Measurements from ENCODE around the gene EIF5B.

DNA sequence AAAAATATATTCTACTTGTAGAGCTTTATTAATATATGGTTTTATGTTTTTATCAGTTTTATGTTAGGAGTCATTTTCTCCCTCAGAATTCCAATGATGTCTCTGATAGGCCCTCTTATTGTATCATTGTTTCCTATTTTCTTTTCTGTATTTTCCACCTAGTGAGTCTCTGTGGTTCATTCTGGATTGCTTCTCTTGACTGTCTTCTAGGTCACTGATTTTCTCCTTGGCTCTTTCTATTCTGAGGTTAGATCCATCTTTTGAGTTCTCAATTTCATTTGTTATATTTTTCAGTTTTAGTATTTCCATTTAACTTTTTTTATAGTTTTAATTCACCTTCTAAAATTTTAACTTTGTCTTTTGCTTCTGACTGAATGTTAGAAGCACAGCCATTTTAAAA, 37.6 kb downstream of the EIF5B start:
- no peak for TF ChIP-seq SUZ12 (IDR thresholded peaks at IDR 0.05)
- TF ChIP-seq ELF4 (IDR thresholded peaks at IDR 0.05), result no peak
- no peak for TF ChIP-seq FOXA1 (IDR thresholded peaks at IDR 0.05)
- no peak for TF ChIP-seq HDGF (IDR thresholded peaks at IDR 0.05; ENCODE audit: borderline replicate concordance)
- TF ChIP-seq L3MBTL2 (conservative IDR thresholded peaks at IDR 0.05), result no peak
